K562 (cell line): ENCODE data around the gene CNOT1. TPM values are rescaled to one million over a fixed set of nuclear protein-coding genes. Genes with fewer than 3 reads are reported as not detected.

Experiments used
- ATAC-seq: fragments of 200-7000 bp; cut with Tn5 transposase; 3 replicates; pipeline ENCODE4 v1.9.1; 2020; ENCODE audit warnings: moderate library complexity
- BruUV-seq: library from RNA; stranded (reverse); fragments of 400-500 nt; replicated peaks from 2 replicates; lab custom pipeline; 2021; lab: Mats Ljungman, UMichigan
- CTCF ChIA-PET: fragments of 300-600 bp; formaldehyde crosslinking; extraction: SDS; loops from one replicate; lab custom pipeline; 2021; ENCODE audit warnings: low intra/inter-chr PET ratio; lab: Yijun Ruan, JAX
- POLR2A ChIA-PET: fragments of 300-600, 350-650 bp; sonication (Branson Sonifier 250); formaldehyde crosslinking; extraction: SDS; loops from one replicate; lab custom pipeline; 2021; ENCODE audit warnings: antibody characterized with exemption, inconsistent platforms; lab: Yijun Ruan, JAX
- DNase-seq, 4 experiments: peaks; one replicate each; pipeline versions ENCODE4 v3.0.0 to v3.0.0-alpha.2; 2011 to 2018; ENCODE audit warnings: low spot score in 3 of 4, mixed read lengths in 3 of 4; ENCODE audit errors: extremely low read depth in 1 of 4
- FAIRE-seq: peaks from 2 replicates; lab custom pipeline; 2011; peaks lifted over from hg19 to GRCh38; lab: Jason Lieb, UNC
- H2AFZ ChIP-seq: 2 replicates; pipeline ENCODE4 v1.6.0; 2011; ENCODE audit warnings: low read depth, low read length, control low read depth, inconsistent platforms
- H3K27ac ChIP-seq: fragments of 200-600 bp; 3 replicates; pipeline ENCODE4 v1.8.0; 2011; ENCODE audit warnings: low read depth, mild to moderate bottlenecking, control low read depth, inconsistent platforms, low read length, moderate library complexity, mixed read lengths; ENCODE audit errors: extremely low read depth
- H3K27me3 ChIP-seq, 2 experiments: fragments of 300-600 bp in 1 of 2; 2 replicates in 1 of 2; 3 replicates in 1 of 2; pipeline versions ENCODE4 v1.6.0 to v1.8.0; 2011; ENCODE audit warnings: inconsistent platforms in 2 of 2, low read length in 2 of 2, mild to moderate bottlenecking in 1 of 2, mixed read lengths in 1 of 2, moderate library complexity in 1 of 2; ENCODE audit not compliant: control insufficient read depth in 2 of 2, insufficient read depth in 2 of 2
- H3K36me3 ChIP-seq: fragments of 300-600 bp; 3 replicates; pipeline ENCODE4 v1.8.0; 2011; ENCODE audit warnings: mild to moderate bottlenecking, low read length, inconsistent platforms; ENCODE audit not compliant: control insufficient read depth, insufficient read depth
- H3K4me1 ChIP-seq, 2 experiments: fragments of 200-600 bp in 1 of 2; replicated peaks in 1 of 2; 2 replicates in 1 of 2; 3 replicates in 1 of 2; pipeline versions ENCODE4 v1.5.1 to v1.8.0; 2011; ENCODE audit warnings: inconsistent platforms in 2 of 2, low read length in 2 of 2, mild to moderate bottlenecking in 1 of 2, mixed read lengths in 1 of 2, moderate library complexity in 1 of 2; ENCODE audit not compliant: control insufficient read depth in 2 of 2, insufficient read depth in 2 of 2
- H3K4me2 ChIP-seq: 2 replicates; pipeline ENCODE4 v1.6.1; 2011; ENCODE audit warnings: low read length, control low read depth, inconsistent platforms, mixed read lengths; ENCODE audit not compliant: insufficient read depth
- H3K4me3 ChIP-seq: fragments of 200-600 bp; sonication (generic), shearing (Covaris generic); 2 replicates; pipeline ENCODE4 v1.5.1; 2016; ENCODE audit warnings: control low read depth, inconsistent platforms
- H3K79me2 ChIP-seq: fragments of 200-600 bp; 3 replicates; pipeline ENCODE4 v1.8.0; 2011; ENCODE audit warnings: low read length, inconsistent platforms; ENCODE audit not compliant: control insufficient read depth, insufficient read depth
- H3K9ac ChIP-seq, 2 experiments: 2 replicates each; pipeline versions ENCODE4 v1.6.0 to v1.6.1; 2011; ENCODE audit warnings: low read depth in 2 of 2, low read length in 2 of 2, control low read depth in 1 of 2, inconsistent platforms in 1 of 2, mild to moderate bottlenecking in 1 of 2, mixed read lengths in 1 of 2; ENCODE audit not compliant: insufficient read depth in 1 of 2
- H3K9me1 ChIP-seq: one replicate; pipeline ENCODE4 v1.6.0; 2011; ENCODE audit warnings: inconsistent platforms, mild to moderate bottlenecking, low read length, moderate library complexity; ENCODE audit not compliant: control insufficient read depth, insufficient read depth
- H3K9me3 ChIP-seq: replicated peaks from 2 replicates; pipeline ENCODE4 v1.5.1; 2011; ENCODE audit warnings: low read depth, low read length, inconsistent platforms; ENCODE audit not compliant: control insufficient read depth, insufficient read depth
- H4K20me1 ChIP-seq: replicated peaks from 2 replicates; pipeline ENCODE4 v1.6.1; 2011; ENCODE audit warnings: low read length, inconsistent platforms, mixed read lengths; ENCODE audit not compliant: control insufficient read depth, insufficient read depth
- ARID2 ChIP-seq: fragments of 450-650 bp; IDR thresholded peaks from 2 replicates; pipeline ENCODE4 v1.6.1; 2017; ENCODE audit warnings: antibody characterized with exemption, mild to moderate bottlenecking
- CBX5 ChIP-seq: IDR thresholded peaks from 2 replicates; pipeline ENCODE4 v1.6.1; 2014; ENCODE audit warnings: low read depth, borderline replicate concordance
- CC2D1A ChIP-seq: fragments of 450-650 bp; IDR thresholded peaks from 2 replicates; pipeline ENCODE4 v1.6.1; 2017; ENCODE audit warnings: mild to moderate bottlenecking
- CHD4 ChIP-seq: fragments of 200-600 bp; sonication (generic); IDR thresholded peaks from 3 replicates; pipeline ENCODE4 v1.6.1; 2012; ENCODE audit warnings: low read depth, mild to moderate bottlenecking, mixed read lengths, low read length, inconsistent platforms; ENCODE audit not compliant: insufficient read depth, insufficient replicate concordance, poor library complexity, severe bottlenecking
- CTCF ChIP-seq, 3 experiments: IDR thresholded peaks in 2 of 3; conservative IDR thresholded peaks in 1 of 3; 2 replicates each; pipeline ENCODE4 v1.5.1; 2011 to 2012; ENCODE audit warnings: low read length in 3 of 3, mild to moderate bottlenecking in 3 of 3, control low read depth in 2 of 3, improper control_type of control experiment in 1 of 3, inconsistent platforms in 1 of 3, low read depth in 1 of 3, mixed read lengths in 1 of 3, moderate library complexity in 1 of 3; ENCODE audit not compliant: insufficient read depth in 2 of 3
- FIP1L1 ChIP-seq: fragments of 200-400 bp; formaldehyde crosslinking; IDR thresholded peaks from 2 replicates; pipeline ENCODE4 v1.6.1; 2018; ENCODE audit warnings: mild to moderate bottlenecking, low read depth, low read length; ENCODE audit not compliant: poor library complexity, severe bottlenecking
- MTA3 ChIP-seq: fragments of 450-650 bp; formaldehyde crosslinking; IDR thresholded peaks from 2 replicates; pipeline ENCODE4 v1.6.1; 2017; ENCODE audit warnings: mild to moderate bottlenecking, borderline replicate concordance
- RAD21 ChIP-seq, 2 experiments: fragments of 250-450 bp in 1 of 2; fragments of 450-650 bp in 1 of 2; sonication (Bioruptor Pico) in 1 of 2; formaldehyde crosslinking in 1 of 2; IDR thresholded peaks in 1 of 2; conservative IDR thresholded peaks in 1 of 2; 2 replicates each; pipeline versions ENCODE4 v1.4.0 to v1.8.0; 2020 to 2022; ENCODE audit warnings: mild to moderate bottlenecking in 2 of 2, moderate library complexity in 1 of 2
- SMC3 ChIP-seq: conservative IDR thresholded peaks from 2 replicates; pipeline ENCODE4 v1.6.1; 2011; ENCODE audit warnings: low read depth, low read length, improper control_type of control experiment; ENCODE audit not compliant: insufficient read depth
- SP1 ChIP-seq: sonication (generic); formaldehyde crosslinking; IDR thresholded peaks from 2 replicates; pipeline ENCODE4 v1.8.1; 2022; ENCODE audit warnings: mild to moderate bottlenecking, missing genetic modification reagents
- USF1 ChIP-seq: sonication (generic); formaldehyde crosslinking; IDR thresholded peaks from 2 replicates; pipeline ENCODE4 v1.9.0; 2022; ENCODE audit warnings: mild to moderate bottlenecking, missing genetic modification reagents
- ZBTB33 ChIP-seq: sonication (generic); formaldehyde crosslinking; IDR thresholded peaks from 2 replicates; pipeline ENCODE4 v1.8.1; 2023; ENCODE audit warnings: mild to moderate bottlenecking, missing genetic modification reagents
- ZNF140 ChIP-seq: fragments of 250-450 bp; sonication (Bioruptor Pico); IDR thresholded peaks from 2 replicates; pipeline ENCODE4 v1.8.0; 2021; ENCODE audit warnings: moderate library complexity, mild to moderate bottlenecking, inconsistent platforms
- ZNF551 ChIP-seq: fragments of 250-450 bp; sonication (Bioruptor Pico); IDR thresholded peaks from 2 replicates; pipeline ENCODE4 v1.5.0; 2021; ENCODE audit warnings: mild to moderate bottlenecking, moderate library complexity
- ZNF586 ChIP-seq: fragments of 450-650 bp; formaldehyde crosslinking; conservative IDR thresholded peaks from 2 replicates; pipeline ENCODE4 v1.4.0; 2020; ENCODE audit warnings: mild to moderate bottlenecking, moderate library complexity
- whole genome bisulfite sequencing: fragments of 100-300 bp; shearing (Covaris generic); methylation state at CpG from one replicate; pipeline ENCODE4 v1.1.6; 2016; ENCODE audit warnings: low coverage, mixed read lengths; ENCODE audit not compliant: insufficient coverage; ENCODE audit errors: missing lambda C conversion rate; 5-methylcytosine and 5-hydroxymethylcytosine counted together
- in situ Hi-C: fragments of 300-500 bp; cut with MboI; formaldehyde crosslinking; loops from 4 replicates; pipeline ENCODE4 v1.15.0; 2018; ENCODE audit warnings: inconsistent platforms, mixed read lengths
- intact Hi-C: fragments of 100-400 bp; cut with micrococcal nuclease; formaldehyde crosslinking; loops from 2 replicates; pipeline ENCODE4 v1.14.2; 2022
- polyA plus RNA-seq, 8 experiments: library from polyadenylated mRNA; depleted of rRNA in 4 of 8; stranded (reverse) in 5 of 8; unstranded in 3 of 8; fragments of >200 nt; fragmentation: Nextera tagmentation in 2 of 8; fragmentation: Illumina TruSeq in 1 of 8; extraction: Ambion mirVana in 2 of 8; extraction: Trizol in 1 of 8; gene quantifications; 2 replicates each; pipeline versions ENCODE4 v1.2.1 to v1.2.3, GENCODE V29; 2011 to 2014; ENCODE audit warnings: inconsistent platforms in 1 of 8, missing spikeins in 1 of 8
- total RNA-seq, 7 experiments: library from RNA; depleted of rRNA in 6 of 7; stranded (reverse); fragments of >200 nt in 6 of 7; fragmentation: Illumina TruSeq in 2 of 7; extraction: Trizol in 2 of 7; gene quantifications; 2 replicates each; pipeline versions ENCODE4 v1.2.1 to v1.2.3, GENCODE V29; 2011 to 2021; ENCODE audit warnings: low replicate concordance in 1 of 7

The CNOT1 gene
- total and polyA plus RNA-seq, 9 of the 15 experiments (the other 6 are each of a cell fraction or from before 2014, with no cell fraction given), result 110 to 270 (median 220) TPM

- no TSS peak for BruUV-seq
- Histone ChIP-seq H3K4me1 (peaks cover 10 to 24% of the 10 kb centered on the region in 2 experiments; a peak in 4 of 5 replicates), H3K27me3 (peaks cover 0 to 38% of the 10 kb centered on the region in 2 experiments; a peak in 3 of 5 replicates), H3K36me3 (no peaks in the 10 kb centered on the region), H4K20me1 (no peaks in the 10 kb centered on the region; the same call in 1 of the 2 replicates), H2AFZ (peak overlapping the region; percentile 67), H3K4me2 (peak overlapping the region; percentile 58), H3K79me2 (no peaks in the 10 kb centered on the region), H3K27ac (no peak overlapping the region), H3K4me3 (no peak overlapping the region), H3K9me3 (no peaks in the 10 kb centered on the region), H3K9ac (peak overlapping the region in 1 of 2 experiments; percentile 82; a peak in 2 of 4 replicates), H3K9me1 (no peaks in the 10 kb centered on the region)
- POLR2A ChIA-PET, result interaction anchor here (1.7 to 2.3 kb wide), 2 partner anchors 11 to 151 kb away, joined by 4 to 7 read pairs; no protein-coding TSS in a partner anchor
- peak; percentile 83 to 87 (median 84) for DNase-seq
- peak; percentile 65 for FAIRE-seq
- WGBS, result 9% methylated on average over 34 of the region's 43 CpGs
- peak; percentile 97 for ATAC-seq
- in situ Hi-C loops, result no loop called here
- intact Hi-C loops, result loop anchor here (1.0 to 10.0 kb wide), 4 partner anchors 151 to 583 kb away; partner anchors contain the start of gene CFAP20
- CTCF ChIA-PET, result interaction anchor here (0.6 to 4.1 kb wide), 6 partner anchors 143 to 588 kb away, joined by 3 to 59 read pairs (median 5); no protein-coding TSS in a partner anchor
- TF ChIP-seq ZNF551 (no peak), ZNF140 (no peak), CTCF (IDR thresholded peaks at IDR 0.05 in 2 of 3, conservative IDR thresholded peaks at IDR 0.05 in 1 of 3; ENCODE audit: insufficient read depth in 2 of 3, low read depth in 1 of 3, low read length in 3 of 3) (peak; percentile 90 to 97 (median 92)), CHD4 (peak; percentile 42), CC2D1A (peak; percentile 60; the same call in 1 of the 2 replicates), FIP1L1 (peak; percentile 60), ARID2 (peak; percentile 89), MTA3 (peak; percentile 46; the same call in 1 of the 2 replicates), RAD21 (CRISPR knock-in tag; conservative IDR thresholded peaks at IDR 0.05 in 1 of 2, IDR thresholded peaks at IDR 0.05 in 1 of 2) (peak; percentile 94 to 98), USF1 (CRISPR knock-in tag) (peak; percentile 31; the same call in 1 of the 2 replicates), ZBTB33 (CRISPR knock-in tag) (0 out of 2 replicates have a peak, but pooled peaks have one; percentile 16), SMC3 (peak; percentile 97), CBX5 (no peak), ZNF586 (no peak), SP1 (CRISPR knock-in tag) (peak; percentile 51; the same call in 1 of the 2 replicates)
These were observed 141.9 kb downstream of the CNOT1 start for GRCh38 chr16:58487566-58488351.
